GM19351 (cell line): Measurements from ENCODE around the gene ABR.

Experiments used
- ATAC-seq: cut with Tn5 transposase; IDR thresholded peaks from one replicate; pipeline ENCODE4 v1.9.1; 2021; ENCODE audit warnings: mild to moderate bottlenecking, moderate library complexity; ENCODE audit not compliant: unreplicated experiment

The ABR gene

GRCh38 chr17:968812-969730 is 210.7 kb downstream of the ABR start:
- no peak for ATAC-seq

GRCh38 chr17:967122-967521 is 212.7 kb downstream of the ABR start:
- no peak for ATAC-seq

GRCh38 chr17:965311-965989 is 214.3 kb downstream of the ABR start:
- no peak for ATAC-seq

- no peak for ATAC-seq
Measured at GRCh38 chr17:964876-965275, 214.9 kb downstream of the ABR start.

GRCh38 chr17:962670-963069 is 217.1 kb downstream of the ABR start:
- no peak for ATAC-seq

GRCh38 chr17:962166-962565 is 217.6 kb downstream of the ABR start:
- ATAC-seq: no peak

- ATAC-seq: no peak
Measured at GRCh38 chr17:958712-959451, 220.9 kb downstream of the ABR start.

GRCh38 chr17:957856-958421 is 221.8 kb downstream of the ABR start:
- ATAC-seq: no peak

- no peak for ATAC-seq
Measured at GRCh38 chr17:956905-957304, 222.9 kb downstream of the ABR start.

GRCh38 chr17:954431-955164 is 225.2 kb downstream of the ABR start:
- no peak for ATAC-seq

- no peak for ATAC-seq
Measured at GRCh38 chr17:953767-954166, 226.0 kb downstream of the ABR start.
